ENCODE results near the gene PSMD3. TPM values are rescaled to one million over a fixed set of nuclear protein-coding genes. Genes with fewer than 3 reads are reported as not detected.

PSMD3 gene
- total RNA-seq, 6 donors from 2014 or later: 55.5 to 117 (median 78.8) TPM

GRCh38 chr17:39965017-39965699 lies 15.4 kb upstream of the PSMD3 start:
- Histone ChIP-seq H3K4me1 (peaks cover 0 to 7% (median 1%) of the 10 kb centered on the region in 4 donors), H3K36me3 (no peaks in the 10 kb centered on the region), H3K27me3 (no peaks in the 10 kb centered on the region), H3K4me3 (no peak overlapping the region), H3K27ac (no peak overlapping the region), H3K9me3 (no peaks in the 10 kb centered on the region)
- ATAC-seq (ENCODE audit: low FRiP score in 2 of 2) (no peak), DNase-seq (no peak)
- 66 to 73% methylated on average over 6 to 8 of the region's 8 CpGs for WGBS, 2 donors
- TF ChIP-seq CTCF (IDR thresholded peaks at IDR 0.05): no peak
- no peak for TF ChIP-seq EP300 (IDR thresholded peaks at IDR 0.05)
- TF ChIP-seq POLR2AphosphoS5 (IDR thresholded peaks at IDR 0.05): no peak
- no peak for TF ChIP-seq POLR2A (IDR thresholded peaks at IDR 0.05)

- Histone ChIP-seq H3K9me3 (no peaks in the 10 kb centered on the region), H3K36me3 (no peaks in the 10 kb centered on the region), H3K27me3 (no peaks in the 10 kb centered on the region), H3K4me3 (no peak overlapping the region), H3K27ac (peak overlapping the region in 2 of 4 donors; percentile 10 to 47), H3K4me1 (peaks cover 0 to 10% (median 1%) of the 10 kb centered on the region in 4 donors)
- no peak for ATAC-seq (ENCODE audit: low FRiP score in 2 of 2)
- no peak for TF ChIP-seq CTCF (IDR thresholded peaks at IDR 0.05)
- no peak for TF ChIP-seq EP300 (IDR thresholded peaks at IDR 0.05)
- no peak for TF ChIP-seq POLR2A (IDR thresholded peaks at IDR 0.05)
- TF ChIP-seq POLR2AphosphoS5 (IDR thresholded peaks at IDR 0.05): no peak
- DNase-seq: no peak
- 62% methylated on average over 6 of the region's 6 CpGs for WGBS, 2 donors
Measured at GRCh38 chr17:39966771-39967170, 13.8 kb upstream of the PSMD3 start.

- Histone ChIP-seq H3K36me3 (no peaks in the 10 kb centered on the region), H3K27ac (no peak overlapping the region), H3K4me1 (peaks cover 0 to 10% (median 1%) of the 10 kb centered on the region in 4 donors), H3K27me3 (no peaks in the 10 kb centered on the region), H3K4me3 (no peak overlapping the region), H3K9me3 (no peaks in the 10 kb centered on the region)
- DNase-seq (no peak), ATAC-seq (ENCODE audit: low FRiP score in 2 of 2) (no peak)
- TF ChIP-seq EP300 (IDR thresholded peaks at IDR 0.05) (no peak), POLR2A (IDR thresholded peaks at IDR 0.05) (no peak), CTCF (IDR thresholded peaks at IDR 0.05) (no peak), POLR2AphosphoS5 (IDR thresholded peaks at IDR 0.05) (no peak)
- WGBS, 2 donors: 70 to 91% methylated on average over 2 of the region's 2 CpGs
Measured at GRCh38 chr17:39968761-39969160, 11.8 kb upstream of the PSMD3 start.

GRCh38 chr17:39969375-39969774 lies 11.2 kb upstream of the PSMD3 start:
- no peaks in the 10 kb centered on the region for H3K27me3 ChIP-seq
- no peak for ATAC-seq (ENCODE audit: low FRiP score in 2 of 2)
- H3K9me3 ChIP-seq: no peaks in the 10 kb centered on the region
- no peak for TF ChIP-seq EP300 (IDR thresholded peaks at IDR 0.05)
- TF ChIP-seq POLR2AphosphoS5 (IDR thresholded peaks at IDR 0.05): no peak
- no peak for TF ChIP-seq CTCF (IDR thresholded peaks at IDR 0.05)
- no peak for TF ChIP-seq POLR2A (IDR thresholded peaks at IDR 0.05)
- no peak overlapping the region for H3K4me3 ChIP-seq
- H3K27ac ChIP-seq: no peak overlapping the region
- H3K4me1 ChIP-seq: peaks cover 0 to 10% (median 1%) of the 10 kb centered on the region in 4 donors
- WGBS, 2 donors: 68 to 69% methylated on average over 6 of the region's 6 CpGs
- DNase-seq: no peak
- no peaks in the 10 kb centered on the region for H3K36me3 ChIP-seq

- peaks cover 0 to 10% (median 1%) of the 10 kb centered on the region in 4 donors for H3K4me1 ChIP-seq
Measured at GRCh38 chr17:39970157-39970692, 10.4 kb upstream of the PSMD3 start.

More at GRCh38 chr17:39970157-39970692, 10.4 kb upstream of the PSMD3 start:
- H3K27me3 ChIP-seq: no peaks in the 10 kb centered on the region
- 52 to 53% methylated on average over 7 of the region's 7 CpGs for WGBS, 2 donors
- DNase-seq (no peak), ATAC-seq (ENCODE audit: low FRiP score in 2 of 2) (no peak)
- no peaks in the 10 kb centered on the region for H3K36me3 ChIP-seq
- no peak for TF ChIP-seq CTCF (IDR thresholded peaks at IDR 0.05)
- no peak for TF ChIP-seq EP300 (IDR thresholded peaks at IDR 0.05)
- TF ChIP-seq POLR2AphosphoS5 (IDR thresholded peaks at IDR 0.05): no peak
- no peak for TF ChIP-seq POLR2A (IDR thresholded peaks at IDR 0.05)
- no peaks in the 10 kb centered on the region for H3K9me3 ChIP-seq
- H3K4me3 ChIP-seq: no peak overlapping the region
- H3K27ac ChIP-seq: no peak overlapping the region

All from upper lobe of left lung (tissue), 6 donors.